PC-3 (cell line): ENCODE results near the gene UBE3A.

Experiments used
- EZH2 ChIP-seq: fragments of 300-600 bp; sonication (generic); IDR thresholded peaks from one replicate; pipeline ENCODE4 v1.6.1; 2017; ENCODE audit warnings: antibody characterized with exemption, mild to moderate bottlenecking, low read length; ENCODE audit not compliant: unreplicated experiment
- TF ChIP-seq, protein P1 (sequence below): fragments of 300-600 bp; sonication (generic); conservative IDR thresholded peaks from 2 replicates; pipeline ENCODE4 v1.5.1; 2017; ENCODE audit warnings: antibody characterized with exemption, low read depth, mild to moderate bottlenecking, low read length

- TF ChIP-seq, protein P1, sequence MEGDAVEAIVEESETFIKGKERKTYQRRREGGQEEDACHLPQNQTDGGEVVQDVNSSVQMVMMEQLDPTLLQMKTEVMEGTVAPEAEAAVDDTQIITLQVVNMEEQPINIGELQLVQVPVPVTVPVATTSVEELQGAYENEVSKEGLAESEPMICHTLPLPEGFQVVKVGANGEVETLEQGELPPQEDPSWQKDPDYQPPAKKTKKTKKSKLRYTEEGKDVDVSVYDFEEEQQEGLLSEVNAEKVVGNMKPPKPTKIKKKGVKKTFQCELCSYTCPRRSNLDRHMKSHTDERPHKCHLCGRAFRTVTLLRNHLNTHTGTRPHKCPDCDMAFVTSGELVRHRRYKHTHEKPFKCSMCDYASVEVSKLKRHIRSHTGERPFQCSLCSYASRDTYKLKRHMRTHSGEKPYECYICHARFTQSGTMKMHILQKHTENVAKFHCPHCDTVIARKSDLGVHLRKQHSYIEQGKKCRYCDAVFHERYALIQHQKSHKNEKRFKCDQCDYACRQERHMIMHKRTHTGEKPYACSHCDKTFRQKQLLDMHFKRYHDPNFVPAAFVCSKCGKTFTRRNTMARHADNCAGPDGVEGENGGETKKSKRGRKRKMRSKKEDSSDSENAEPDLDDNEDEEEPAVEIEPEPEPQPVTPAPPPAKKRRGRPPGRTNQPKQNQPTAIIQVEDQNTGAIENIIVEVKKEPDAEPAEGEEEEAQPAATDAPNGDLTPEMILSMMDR: no peak
- TF ChIP-seq EZH2: no peak
Observed at GRCh38 chr15:25347707-25348106, 91.1 kb downstream of the UBE3A start.
